HG03342 (cell line): Measurements from ENCODE around the gene AMPD3.
A peak's percentile ranks its signal among the peaks of the same experiment; 100 is the strongest.
"Not testable (repeated sequence)": the region's sequence is repeated elsewhere in the genome, so short reads cannot be mapped to it uniquely, and the experiment has no call there.

Experiments
- ATAC-seq: cut with Tn5 transposase; IDR thresholded peaks from one replicate; pipeline ENCODE4 v1.9.1; 2021; ENCODE audit warnings: mild to moderate bottlenecking, moderate library complexity; ENCODE audit not compliant: unreplicated experiment

The AMPD3 gene

GRCh38 chr11:10436683-10437082 is 18.4 kb upstream of the AMPD3 start:
- not testable (repeated sequence) for ATAC-seq

GRCh38 chr11:10438458-10438857 is 16.6 kb upstream of the AMPD3 start:
- ATAC-seq, result no peak

- ATAC-seq, result no peak
Measured at GRCh38 chr11:10439351-10439750, 15.7 kb upstream of the AMPD3 start.

GRCh38 chr11:10439924-10440323 is 15.1 kb upstream of the AMPD3 start:
- ATAC-seq, result no peak

GRCh38 chr11:10440401-10440800 is 14.7 kb upstream of the AMPD3 start:
- no peak for ATAC-seq

GRCh38 chr11:10441091-10441490 is 14.0 kb upstream of the AMPD3 start:
- ATAC-seq, result no peak

GRCh38 chr11:10441652-10442503 is 13.2 kb upstream of the AMPD3 start:
- ATAC-seq, result peak; percentile 93

- ATAC-seq, result no peak
Measured at GRCh38 chr11:10443152-10443551, 11.9 kb upstream of the AMPD3 start.

- no peak for ATAC-seq
Measured at GRCh38 chr11:10443721-10444235, 11.3 kb upstream of the AMPD3 start.

GRCh38 chr11:10444725-10445315 is 10.2 kb upstream of the AMPD3 start:
- no peak for ATAC-seq

- no peak for ATAC-seq
Measured at GRCh38 chr11:10447445-10447844, 7.6 kb upstream of the AMPD3 start.

- no peak for ATAC-seq
Measured at GRCh38 chr11:10450462-10451425, 4.3 kb upstream of the AMPD3 start.

- no peak for ATAC-seq
Measured at GRCh38 chr11:10451426-10452116, 3.5 kb upstream of the AMPD3 start.

- no peak for ATAC-seq
Measured at GRCh38 chr11:10452211-10452767, 2.8 kb upstream of the AMPD3 start.

GRCh38 chr11:10453261-10453660 is 1.8 kb upstream of the AMPD3 start:
- no peak for ATAC-seq

- ATAC-seq, result peak; percentile 56
Measured at GRCh38 chr11:10455637-10456487, 798 bp downstream of the AMPD3 start.

- no peak for ATAC-seq
Measured at GRCh38 chr11:10456519-10456918, 1.5 kb downstream of the AMPD3 start.

- ATAC-seq, result no peak
Measured at GRCh38 chr11:10457901-10458300, 2.8 kb downstream of the AMPD3 start.
